ENCODE measurements around the gene GYG1. TPM values are rescaled to one million over a fixed set of nuclear protein-coding genes. Genes with fewer than 3 reads are reported as not detected.

GYG1 gene
- total RNA-seq, 2 donors from 2014 or later: 8.9 to 16.3 TPM

DNA sequence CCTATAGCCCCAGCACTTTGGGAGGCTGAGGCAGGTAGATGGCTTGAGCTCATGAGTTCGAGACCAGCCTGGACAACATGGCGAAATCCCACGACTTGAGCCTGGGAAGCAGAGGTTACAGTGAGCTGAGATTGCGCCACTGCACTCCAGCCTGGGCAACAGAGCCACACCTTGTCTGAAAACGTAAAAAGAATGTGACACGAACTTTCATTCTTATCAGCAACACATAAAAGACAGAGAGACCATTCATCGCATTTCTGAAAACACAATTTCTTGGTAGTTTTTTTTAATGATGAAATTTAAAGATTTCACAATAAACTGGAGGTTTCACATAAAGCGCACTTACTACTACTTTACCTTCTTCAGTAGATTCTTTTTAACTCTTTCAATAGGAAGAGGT lies 76.5 kb downstream of the GYG1 start:
- Histone ChIP-seq H3K9me3 (no peaks in the 10 kb centered on the region), H3K27ac (no peak overlapping the region), H3K4me1 (no peaks in the 10 kb centered on the region), H3K4me3 (no peak overlapping the region), H3K36me3 (replicated peaks in 1 of 2; ENCODE audit: insufficient read depth in 1 of 2, low read depth in 2 of 2) (peaks cover 0 to 7% of the 10 kb centered on the region in 2 donors), H3K27me3 (no peaks in the 10 kb centered on the region)
- 89 to 96% methylated on average over 8 of the region's 8 CpGs for WGBS, 2 donors
- intact Hi-C loops (cut with DNase I): no loop called here
- DNase-seq (no peak), ATAC-seq (no peak)
- TF ChIP-seq, protein P1, sequence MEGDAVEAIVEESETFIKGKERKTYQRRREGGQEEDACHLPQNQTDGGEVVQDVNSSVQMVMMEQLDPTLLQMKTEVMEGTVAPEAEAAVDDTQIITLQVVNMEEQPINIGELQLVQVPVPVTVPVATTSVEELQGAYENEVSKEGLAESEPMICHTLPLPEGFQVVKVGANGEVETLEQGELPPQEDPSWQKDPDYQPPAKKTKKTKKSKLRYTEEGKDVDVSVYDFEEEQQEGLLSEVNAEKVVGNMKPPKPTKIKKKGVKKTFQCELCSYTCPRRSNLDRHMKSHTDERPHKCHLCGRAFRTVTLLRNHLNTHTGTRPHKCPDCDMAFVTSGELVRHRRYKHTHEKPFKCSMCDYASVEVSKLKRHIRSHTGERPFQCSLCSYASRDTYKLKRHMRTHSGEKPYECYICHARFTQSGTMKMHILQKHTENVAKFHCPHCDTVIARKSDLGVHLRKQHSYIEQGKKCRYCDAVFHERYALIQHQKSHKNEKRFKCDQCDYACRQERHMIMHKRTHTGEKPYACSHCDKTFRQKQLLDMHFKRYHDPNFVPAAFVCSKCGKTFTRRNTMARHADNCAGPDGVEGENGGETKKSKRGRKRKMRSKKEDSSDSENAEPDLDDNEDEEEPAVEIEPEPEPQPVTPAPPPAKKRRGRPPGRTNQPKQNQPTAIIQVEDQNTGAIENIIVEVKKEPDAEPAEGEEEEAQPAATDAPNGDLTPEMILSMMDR (IDR thresholded peaks at IDR 0.05): no peak
- no peak for TF ChIP-seq POLR2A (IDR thresholded peaks at IDR 0.05)

Other genes starting within 250 kb of the GYG1 start
- over 10,000 TPM in 1 of 2 donors, 1,000 to 10,000 TPM in 1; 8,425 to 24,571 TPM for gene CPB1, start 163.7 kb upstream of the GYG1 start, total RNA-seq
- gene CPA3, start 126.2 kb upstream of the GYG1 start, total RNA-seq: 1 to 10 TPM; 4.9 to 5.7 TPM
- gene HLTF, start 95.0 kb downstream of the GYG1 start, total RNA-seq: 10 to 100 TPM; 10.9 to 15.3 TPM
- gene HPS3, start 138.1 kb downstream of the GYG1 start, total RNA-seq: 10 to 100 TPM; 15.8 to 18.2 TPM
- gene CP, start 230.3 kb downstream of the GYG1 start, total RNA-seq: 10 to 100 TPM in 1 of 2 donors, 1 to 10 TPM in 1; 5.7 to 11.5 TPM